DND-41 (cell line): Measurements from ENCODE around the gene YPEL3.

Experiments
- ATAC-seq: fragments of 200-7000 bp; cut with Tn5 transposase; 3 replicates; pipeline ENCODE4 v1.9.1; 2021; ENCODE audit warnings: low read depth; ENCODE audit not compliant: insufficient read depth
- DNase-seq: peaks from one replicate; pipeline ENCODE4 v3.0.0-alpha.2; 2020
- H2AFZ ChIP-seq: 2 replicates; pipeline ENCODE4 v1.6.0; 2012; ENCODE audit warnings: low read depth, low read length
- H3K27ac ChIP-seq: 2 replicates; pipeline ENCODE4 v1.5.1; 2012; ENCODE audit warnings: low read length, inconsistent platforms
- H3K27me3 ChIP-seq: fragments of 200-600 bp; sonication (generic); 2 replicates; pipeline ENCODE4 v1.6.0; 2012; ENCODE audit warnings: low read length, mild to moderate bottlenecking, inconsistent platforms; ENCODE audit not compliant: insufficient read depth, poor library complexity
- H3K36me3 ChIP-seq: 2 replicates; pipeline ENCODE4 v1.5.1; 2012; ENCODE audit warnings: low read length, inconsistent platforms; ENCODE audit not compliant: insufficient read depth
- H3K4me1 ChIP-seq: 2 replicates; pipeline ENCODE4 v1.5.1; 2012; ENCODE audit warnings: mild to moderate bottlenecking, low read length; ENCODE audit not compliant: insufficient read depth
- H3K4me2 ChIP-seq: 2 replicates; pipeline ENCODE4 v1.6.0; 2012; ENCODE audit warnings: mild to moderate bottlenecking, moderate library complexity, low read length, inconsistent platforms; ENCODE audit not compliant: insufficient read depth
- H3K4me3 ChIP-seq, 2 experiments: fragments of 200-600 bp in 1 of 2; shearing (Covaris generic) in 1 of 2; 2 replicates each; pipeline ENCODE4 v1.5.1; 2012 to 2016; ENCODE audit warnings: inconsistent platforms in 2 of 2, low read length in 2 of 2, mild to moderate bottlenecking in 2 of 2, low read depth in 1 of 2, moderate library complexity in 1 of 2
- H3K79me2 ChIP-seq: 2 replicates; pipeline ENCODE4 v1.6.0; 2012; ENCODE audit warnings: low read length, inconsistent platforms; ENCODE audit not compliant: insufficient read depth
- H3K9ac ChIP-seq: 2 replicates; pipeline ENCODE4 v1.6.0; 2012; ENCODE audit warnings: low read depth, mild to moderate bottlenecking, inconsistent platforms, low read length, moderate library complexity
- H3K9me3 ChIP-seq: 2 replicates; pipeline ENCODE4 v1.5.1; 2012; ENCODE audit warnings: low read length, moderate library complexity, mild to moderate bottlenecking, inconsistent platforms; ENCODE audit not compliant: insufficient read depth, severe bottlenecking
- H4K20me1 ChIP-seq: 2 replicates; pipeline ENCODE4 v1.6.0; 2012; ENCODE audit warnings: low read length; ENCODE audit not compliant: insufficient read depth
- EZH2 ChIP-seq: IDR thresholded peaks from 3 replicates; pipeline ENCODE4 v1.6.1; 2012; ENCODE audit warnings: borderline replicate concordance, low read depth, mild to moderate bottlenecking, moderate library complexity, low read length, inconsistent platforms; ENCODE audit not compliant: severe bottlenecking
- TF ChIP-seq, protein P1 (sequence below): IDR thresholded peaks from 2 replicates; pipeline ENCODE4 v1.5.1; 2012; ENCODE audit warnings: borderline replicate concordance, low read length, moderate library complexity, mild to moderate bottlenecking; ENCODE audit not compliant: poor library complexity, severe bottlenecking; ENCODE audit errors: extremely low read depth

YPEL3 gene

DNA sequence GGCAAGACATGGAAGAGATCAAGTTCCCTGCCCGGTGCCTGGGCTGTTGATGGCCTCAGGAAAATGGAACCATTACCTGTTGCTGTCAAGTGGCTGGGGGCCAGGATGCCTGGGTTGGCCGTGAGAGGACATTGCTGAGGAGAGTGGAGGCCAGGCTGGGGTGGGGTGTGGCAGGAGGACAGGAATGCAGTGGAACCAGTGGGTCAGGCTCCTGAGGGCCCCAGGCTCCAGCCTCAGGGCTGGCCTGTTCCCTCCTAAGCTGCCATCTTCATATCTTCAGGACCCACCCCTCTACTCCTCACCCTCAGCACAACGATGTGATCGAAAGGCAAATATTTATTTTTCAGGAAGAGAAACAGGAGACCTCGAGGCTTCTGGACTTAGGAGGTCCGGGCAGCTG is 8.5 kb upstream of the YPEL3 start:
- DNase-seq = no peak

DNA sequence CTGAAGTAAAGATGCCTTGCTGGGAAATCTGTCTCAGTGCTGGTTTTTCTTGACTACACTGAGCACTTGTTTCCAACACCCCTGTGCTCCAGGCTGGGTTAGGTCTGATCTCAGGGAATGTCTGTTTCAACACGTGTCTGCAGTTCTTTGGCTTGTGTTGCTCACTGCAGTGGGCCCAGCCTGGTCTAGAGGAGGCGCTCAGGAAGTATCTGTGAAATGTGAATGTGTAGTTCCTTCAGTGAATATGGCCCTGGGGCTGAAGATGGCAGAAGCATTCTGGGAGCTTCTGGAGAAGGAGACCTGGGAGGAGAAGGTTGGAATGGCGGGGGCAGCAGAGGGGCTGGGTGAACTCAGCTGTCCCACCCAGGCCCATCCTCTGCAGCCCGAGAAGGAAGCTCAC is 8.1 kb upstream of the YPEL3 start:
- no peak for DNase-seq
- Histone ChIP-seq H3K79me2 (no peaks in the 10 kb centered on the region), H3K4me1 (no peaks in the 10 kb centered on the region), H3K4me3 (no peak overlapping the region), H3K27ac (no peak overlapping the region), H3K36me3 (peaks cover 26% of the 10 kb centered on the region), H2AFZ (no peak overlapping the region), H3K9ac (no peak overlapping the region), H3K4me2 (no peak overlapping the region), H3K27me3 (no peaks in the 10 kb centered on the region), H4K20me1 (no peaks in the 10 kb centered on the region), H3K9me3 (peaks cover 4% of the 10 kb centered on the region)
- TF ChIP-seq, protein P1, sequence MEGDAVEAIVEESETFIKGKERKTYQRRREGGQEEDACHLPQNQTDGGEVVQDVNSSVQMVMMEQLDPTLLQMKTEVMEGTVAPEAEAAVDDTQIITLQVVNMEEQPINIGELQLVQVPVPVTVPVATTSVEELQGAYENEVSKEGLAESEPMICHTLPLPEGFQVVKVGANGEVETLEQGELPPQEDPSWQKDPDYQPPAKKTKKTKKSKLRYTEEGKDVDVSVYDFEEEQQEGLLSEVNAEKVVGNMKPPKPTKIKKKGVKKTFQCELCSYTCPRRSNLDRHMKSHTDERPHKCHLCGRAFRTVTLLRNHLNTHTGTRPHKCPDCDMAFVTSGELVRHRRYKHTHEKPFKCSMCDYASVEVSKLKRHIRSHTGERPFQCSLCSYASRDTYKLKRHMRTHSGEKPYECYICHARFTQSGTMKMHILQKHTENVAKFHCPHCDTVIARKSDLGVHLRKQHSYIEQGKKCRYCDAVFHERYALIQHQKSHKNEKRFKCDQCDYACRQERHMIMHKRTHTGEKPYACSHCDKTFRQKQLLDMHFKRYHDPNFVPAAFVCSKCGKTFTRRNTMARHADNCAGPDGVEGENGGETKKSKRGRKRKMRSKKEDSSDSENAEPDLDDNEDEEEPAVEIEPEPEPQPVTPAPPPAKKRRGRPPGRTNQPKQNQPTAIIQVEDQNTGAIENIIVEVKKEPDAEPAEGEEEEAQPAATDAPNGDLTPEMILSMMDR = no peak
- TF ChIP-seq EZH2 = no peak
- ATAC-seq = no peak

More for the DNA sequence above, 8.5 kb upstream of the YPEL3 start:
- no peak overlapping the region for H2AFZ ChIP-seq
- no peaks in the 10 kb centered on the region for H3K27me3 ChIP-seq
- no peak overlapping the region for H3K27ac ChIP-seq
- peaks cover 26% of the 10 kb centered on the region for H3K36me3 ChIP-seq
- H4K20me1 ChIP-seq = no peaks in the 10 kb centered on the region
- TF ChIP-seq EZH2 = no peak
- TF ChIP-seq, protein P1 = no peak
- H3K4me3 ChIP-seq = no peak overlapping the region
- peaks cover 2% of the 10 kb centered on the region for H3K9me3 ChIP-seq
- H3K4me1 ChIP-seq = no peaks in the 10 kb centered on the region
- no peaks in the 10 kb centered on the region for H3K79me2 ChIP-seq
- H3K4me2 ChIP-seq = no peak overlapping the region
- no peak overlapping the region for H3K9ac ChIP-seq
- ATAC-seq = no peak

DNA sequence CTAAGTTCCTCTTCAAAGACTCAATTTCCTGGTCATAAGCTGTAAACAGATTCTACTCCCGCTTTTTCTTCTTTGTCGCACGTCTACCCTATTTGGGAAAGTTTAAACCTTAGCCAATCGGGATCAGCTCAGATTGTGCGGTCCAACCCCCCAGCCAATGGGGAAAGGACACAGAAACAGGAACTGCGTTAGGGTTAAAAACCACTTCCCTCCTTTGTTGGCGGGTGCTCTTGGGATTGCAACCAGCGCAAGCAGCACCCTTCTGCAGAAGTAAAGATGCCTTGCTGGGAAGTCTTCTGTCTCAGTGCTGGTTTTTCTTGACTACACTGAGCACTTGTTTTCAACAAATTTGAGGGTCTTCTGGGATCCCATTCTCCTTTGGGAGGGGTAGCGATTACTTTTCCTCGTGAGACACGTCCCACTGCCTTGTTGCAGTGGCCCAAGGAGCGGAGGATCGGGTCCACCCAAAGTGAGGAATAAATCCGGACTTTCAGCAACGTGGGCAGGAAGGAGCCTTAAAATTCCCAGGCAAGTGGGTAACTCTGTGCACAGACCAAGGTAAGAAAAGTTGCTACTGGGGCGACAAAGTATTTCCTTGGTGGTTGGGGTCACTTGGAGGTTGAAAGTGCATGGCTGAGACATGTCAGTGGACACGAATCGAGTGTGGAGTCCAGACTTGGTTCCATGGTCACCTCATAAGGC is 1.0 kb upstream of the YPEL3 start:
- Histone ChIP-seq H3K9me3 (peaks cover 29% of the 10 kb centered on the region), H4K20me1 (no peaks in the 10 kb centered on the region), H2AFZ (peak overlapping the region; percentile 72), H3K9ac (peak overlapping the region; percentile 42), H3K79me2 (peaks cover 7% of the 10 kb centered on the region), H3K4me2 (no peak overlapping the region), H3K27me3 (no peaks in the 10 kb centered on the region), H3K4me3 (peak overlapping the region in 1 of 2 experiments; percentile 35; a peak in 2 of 4 replicates), H3K4me1 (peaks cover 32% of the 10 kb centered on the region), H3K27ac (peak overlapping the region; percentile 72), H3K36me3 (peaks cover 16% of the 10 kb centered on the region)
- peak; percentile 37 for DNase-seq
- no peak for TF ChIP-seq EZH2
- TF ChIP-seq, protein P1 = no peak
- no peak for ATAC-seq
